Endothelial cell of umbilical vein (primary cell): Measurements from ENCODE around the gene PSENEN. TPM values are rescaled to one million over a fixed set of nuclear protein-coding genes. Genes with fewer than 3 reads are reported as not detected.

Source experiments
- BruUV-seq: library from RNA; stranded (reverse); fragments of 400-500 nt; replicated peaks from 2 replicates; lab custom pipeline; 2021; lab: Mats Ljungman, UMichigan
- CTCF ChIA-PET: fragments of 300-600, 350-600 bp; sonication (Branson Sonifier 250); formaldehyde crosslinking; loops from one replicate; lab custom pipeline; 2021; ENCODE audit warnings: antibody characterized with exemption, inconsistent platforms; lab: Charles Lee
- POLR2A ChIA-PET: fragments of 300-600, 350-600 bp; sonication (Branson Sonifier 250); formaldehyde crosslinking; loops from one replicate; lab custom pipeline; 2021; ENCODE audit warnings: antibody characterized with exemption, inconsistent platforms; lab: Charles Lee
- DNase-seq: peaks from one replicate; pipeline ENCODE4 v3.0.0-alpha.2; 2011; ENCODE audit warnings: low read depth, low spot score
- FAIRE-seq: peaks from 2 replicates; lab custom pipeline; 2011; peaks lifted over from hg19 to GRCh38; lab: Jason Lieb, UNC
- H2AFZ ChIP-seq: 2 replicates; pipeline ENCODE4 v1.6.0; 2012; ENCODE audit warnings: low read depth, low read length, control low read depth, inconsistent platforms
- H3K27ac ChIP-seq: 2 replicates; pipeline ENCODE4 v1.5.1; 2011; ENCODE audit warnings: low read depth, mild to moderate bottlenecking, control low read depth, low read length, moderate library complexity; ENCODE audit not compliant: insufficient read depth
- H3K27me3 ChIP-seq, 2 experiments: 2 replicates each; pipeline versions ENCODE4 v1.6.0 to v1.6.1; 2011; ENCODE audit warnings: low read length in 2 of 2, mixed read lengths in 1 of 2; ENCODE audit not compliant: control insufficient read depth in 2 of 2, insufficient read depth in 2 of 2
- H3K36me3 ChIP-seq, 2 experiments: 2 replicates in 1 of 2; 3 replicates in 1 of 2; pipeline ENCODE4 v1.5.1; 2011; ENCODE audit warnings: low read length in 2 of 2, mild to moderate bottlenecking in 1 of 2, moderate library complexity in 1 of 2; ENCODE audit not compliant: control insufficient read depth in 2 of 2, insufficient read depth in 2 of 2; ENCODE audit errors: extremely low read depth in 1 of 2
- H3K4me1 ChIP-seq: 3 replicates; pipeline ENCODE4 v1.5.1; 2011; ENCODE audit warnings: mild to moderate bottlenecking, low read length; ENCODE audit not compliant: control insufficient read depth, insufficient read depth; ENCODE audit errors: extremely low read depth
- H3K4me2 ChIP-seq: 2 replicates; pipeline ENCODE4 v1.6.1; 2011; ENCODE audit warnings: low read length, control low read depth, mixed read lengths; ENCODE audit not compliant: insufficient read depth
- H3K4me3 ChIP-seq, 3 experiments: fragments of 200-600 bp in 1 of 3; sonication (generic), shearing (Covaris generic) in 1 of 3; replicated peaks in 1 of 3; 2 replicates each; pipeline ENCODE4 v1.5.1; 2011 to 2016; ENCODE audit warnings: control low read depth in 3 of 3, low read length in 3 of 3, mild to moderate bottlenecking in 2 of 3, inconsistent platforms in 1 of 3, low read depth in 1 of 3, moderate library complexity in 1 of 3; ENCODE audit not compliant: insufficient read depth in 1 of 3
- H3K79me2 ChIP-seq: 2 replicates; pipeline ENCODE4 v1.6.0; 2012; ENCODE audit warnings: low read length, inconsistent platforms; ENCODE audit not compliant: control insufficient read depth, insufficient read depth
- H3K9ac ChIP-seq: replicated peaks from 2 replicates; pipeline ENCODE3; 2011; ENCODE audit warnings: low read length, control low read depth; ENCODE audit not compliant: insufficient read depth; ENCODE audit errors: extremely low read depth
- H3K9me1 ChIP-seq: replicated peaks from 3 replicates; pipeline ENCODE4 v1.6.0; 2011; ENCODE audit warnings: mild to moderate bottlenecking, low read length; ENCODE audit not compliant: control insufficient read depth, insufficient read depth; ENCODE audit errors: extremely low read depth
- H3K9me3 ChIP-seq: replicated peaks from 2 replicates; pipeline ENCODE4 v1.5.1; 2012; ENCODE audit warnings: low read length, inconsistent platforms; ENCODE audit not compliant: control insufficient read depth, insufficient read depth
- H4K20me1 ChIP-seq: replicated peaks from 2 replicates; pipeline ENCODE3; 2011; ENCODE audit warnings: mild to moderate bottlenecking, low read length; ENCODE audit not compliant: control insufficient read depth, insufficient read depth; ENCODE audit errors: extremely low read depth
- CTCF ChIP-seq, 2 donors: IDR thresholded peaks; 1 replicate in 1 of 2; 2 replicates in 1 of 2; pipeline ENCODE4 v1.5.1; 2011; ENCODE audit warnings: low read length in 2 of 2, mild to moderate bottlenecking in 2 of 2, moderate library complexity in 2 of 2, control low read depth in 1 of 2, inconsistent platforms in 1 of 2, low read depth in 1 of 2; ENCODE audit not compliant: insufficient read depth in 1 of 2; ENCODE audit errors: extremely low read depth in 1 of 2
- GATA2 ChIP-seq: IDR thresholded peaks from 2 replicates; pipeline ENCODE4 v1.7.0; 2011; ENCODE audit warnings: low read depth, mild to moderate bottlenecking, moderate library complexity, mixed read lengths, low read length; ENCODE audit not compliant: insufficient read length, insufficient read depth
- JUN ChIP-seq: IDR thresholded peaks from 2 replicates; pipeline ENCODE4 v1.6.1; 2011; ENCODE audit warnings: borderline replicate concordance, low read depth; ENCODE audit not compliant: insufficient read length, insufficient read depth
- MYC ChIP-seq: IDR thresholded peaks from one replicate; pipeline ENCODE4 v1.6.1; 2011; ENCODE audit warnings: mild to moderate bottlenecking, low read depth, low read length
- POLR2A ChIP-seq: IDR thresholded peaks from 2 replicates; pipeline ENCODE4 v1.6.1; 2012; ENCODE audit warnings: low read depth, mild to moderate bottlenecking, control low read depth, low read length
- POLR2AphosphoS5 ChIP-seq: IDR thresholded peaks from 2 replicates; pipeline ENCODE4 v1.6.1; 2012; ENCODE audit warnings: low read depth, mild to moderate bottlenecking, control low read depth, low read length, moderate library complexity; ENCODE audit not compliant: insufficient read depth
- dilution Hi-C: fragments of 300-500 bp; cut with MboI; formaldehyde crosslinking; loops from one replicate; pipeline ENCODE4 v1.15.0; 2019; ENCODE audit warnings: low sequenced_read_pairs; ENCODE audit not compliant: extremely low pct_ligation_motif_present
- intact Hi-C: fragments of 100-400 bp; cut with micrococcal nuclease; formaldehyde crosslinking; loops from one replicate; pipeline ENCODE4 v1.10.0; 2022
- polyA plus RNA-seq, 4 experiments: library from polyadenylated mRNA; depleted of rRNA in 3 of 4; stranded (reverse) in 3 of 4; unstranded in 1 of 4; fragments of >200 nt; gene quantifications; 2 replicates each; pipeline versions ENCODE4 v1.2.1 to v1.2.3, GENCODE V29; 2011 to 2012; ENCODE audit warnings: missing spikeins in 1 of 4
- total RNA-seq: library from RNA; stranded (reverse); gene quantifications from 2 replicates; pipeline ENCODE4 v1.2.3, GENCODE V29; 2021

The PSENEN gene
- total and polyA plus RNA-seq, 2 donors (not counting 3 experiments of a cell fraction or from before 2014, with no cell fraction given), result 60.0 to 70.1 TPM

DNA sequence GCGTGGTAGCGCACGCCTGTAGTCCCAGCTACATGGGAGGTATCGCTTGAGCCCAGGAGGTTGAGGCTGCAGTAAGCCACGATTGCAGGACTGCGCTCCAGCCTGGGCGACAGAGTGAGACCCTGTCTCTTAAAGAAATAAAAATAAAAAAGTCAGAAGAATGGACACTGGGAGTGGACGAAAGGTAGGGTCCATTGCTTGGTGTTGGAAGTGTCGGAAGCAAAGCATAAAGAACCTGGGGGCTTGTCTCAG, 29.5 kb downstream of the PSENEN start:
- H2AFZ ChIP-seq, result peak overlapping the region; percentile 48
- peaks cover 0 to 2% of the 10 kb centered on the region in 2 experiments for H3K36me3 ChIP-seq
- H3K9ac ChIP-seq, result no peak overlapping the region
- TF ChIP-seq POLR2A (no peak), GATA2 (no peak), JUN (no peak), CTCF (IDR thresholded peaks at IDR 0.05; ENCODE audit: extremely low read depth in 1 of 2, insufficient read depth in 1 of 2, low read depth in 1 of 2, low read length in 2 of 2) (no peak)
- ChIA-PET POLR2A (no interaction called here), CTCF (no interaction called here)
- BruUV-seq, result no TSS peak
- H3K79me2 ChIP-seq, result no peaks in the 10 kb centered on the region
- no peaks in the 10 kb centered on the region for H3K9me3 ChIP-seq
- peak overlapping the region; percentile 72 for H3K4me2 ChIP-seq
- intact Hi-C loops (loop anchor here (1.0 kb wide), 2 partner anchors 17 to 156 kb away; partner anchors contain the start of gene PROSER3), dilution Hi-C loops (no loop called here)
- H3K4me3 ChIP-seq, result peak overlapping the region in 1 of 3 experiments; percentile 63
- H3K27me3 ChIP-seq, result no peaks in the 10 kb centered on the region
- H4K20me1 ChIP-seq, result no peaks in the 10 kb centered on the region
- no peaks in the 10 kb centered on the region for H3K9me1 ChIP-seq
- DNase-seq (no peak), FAIRE-seq (no peak)
- H3K4me1 ChIP-seq, result peaks cover 4% of the 10 kb centered on the region
- no peak overlapping the region for H3K27ac ChIP-seq

DNA sequence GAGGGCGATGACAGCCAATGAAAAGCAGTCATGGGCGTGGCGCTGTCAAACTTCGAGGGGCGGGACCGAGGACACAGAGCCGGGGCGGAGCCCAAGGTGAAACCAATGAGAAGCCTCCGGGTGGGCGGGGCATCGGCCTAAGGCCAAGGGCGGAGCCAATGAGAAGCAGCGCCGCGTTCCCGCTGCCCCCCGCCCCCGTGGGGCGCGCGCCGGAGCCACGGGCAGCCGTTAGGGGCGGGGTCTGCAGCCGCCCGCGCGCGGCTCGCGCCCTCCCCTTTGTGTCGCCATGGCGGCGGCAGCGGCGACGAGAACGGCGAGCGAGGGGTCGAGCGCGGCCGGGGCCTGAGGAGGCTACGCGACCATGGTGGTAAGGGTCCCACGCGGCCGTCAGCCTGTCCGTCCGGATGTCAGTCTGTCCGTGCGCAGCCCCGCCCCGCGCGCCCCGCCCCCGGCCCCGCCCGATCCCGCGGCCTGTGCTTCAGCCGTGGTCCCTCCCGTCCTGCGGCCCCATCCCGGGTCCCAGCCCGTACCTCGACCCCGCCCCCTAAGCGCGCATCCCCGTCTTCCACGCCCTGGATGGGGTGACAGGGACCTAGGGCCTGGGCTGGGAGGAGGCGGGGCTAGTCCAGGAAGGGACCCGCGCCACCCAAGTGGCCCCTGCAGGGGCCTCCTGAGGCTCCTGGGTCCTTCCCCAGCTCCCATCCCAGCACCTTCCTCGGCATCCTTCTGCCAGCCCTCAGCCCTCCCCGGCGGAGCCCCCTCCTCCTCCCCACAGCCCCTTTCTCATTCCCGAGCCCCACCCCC, 30.0 kb downstream of the PSENEN start, which contains the start of gene ARHGAP33:
Gene ARHGAP33, plus strand, starts transcription at position 267 of the 804 bp plus-strand sequence. Its CDS starts 95 bp downstream, at position 362.
- BruUV-seq, result no TSS peak
- H4K20me1 ChIP-seq, result no peaks in the 10 kb centered on the region
- POLR2A ChIA-PET, result no interaction called here
- DNase-seq, result peak; percentile 97
- peaks cover 0 to 2% of the 10 kb centered on the region in 2 experiments for H3K36me3 ChIP-seq
- H3K4me2 ChIP-seq, result peak within 1 kb of the TSS; percentile 72
- no peaks in the 10 kb centered on the region for H3K27me3 ChIP-seq
- TF ChIP-seq MYC, result no peak
- TF ChIP-seq POLR2AphosphoS5, result peak; percentile 64
- TF ChIP-seq GATA2, result no peak
- no peaks in the 10 kb centered on the region for H3K9me3 ChIP-seq
- no peaks in the 10 kb centered on the region for H3K9me1 ChIP-seq
- H3K4me3 ChIP-seq, result peak within 1 kb of the TSS; percentile 46 to 63 (median 57)
- intact Hi-C loops, result loop anchor here (1.0 kb wide), 2 partner anchors 17 to 156 kb away; partner anchors contain the start of gene PROSER3
- peak within 1 kb of the TSS; percentile 80 for H2AFZ ChIP-seq
- CTCF ChIA-PET, result interaction anchor here (0.6 kb wide), 1 partner anchor 18 kb away, joined by 3 read pairs; no protein-coding TSS in a partner anchor
- peak within 1 kb of the TSS; percentile 12 for H3K9ac ChIP-seq
- peak; percentile 98 for FAIRE-seq
- no peak within 1 kb of the TSS for H3K27ac ChIP-seq
- no peaks in the 10 kb centered on the region for H3K79me2 ChIP-seq
- dilution Hi-C loops, result no loop called here
- peaks cover 4% of the 10 kb centered on the region for H3K4me1 ChIP-seq
